Activated CD4-positive, alpha-beta T cell treated with anti-CD3 and anti-CD28 coated beads for 48 hours (primary cell): ENCODE measurements around the gene ALK.

ENCODE experiments used
- DNase-seq: peaks from one replicate; pipeline ENCODE4 v3.0.0-alpha.2; 2020

Gene ALK

DNA sequence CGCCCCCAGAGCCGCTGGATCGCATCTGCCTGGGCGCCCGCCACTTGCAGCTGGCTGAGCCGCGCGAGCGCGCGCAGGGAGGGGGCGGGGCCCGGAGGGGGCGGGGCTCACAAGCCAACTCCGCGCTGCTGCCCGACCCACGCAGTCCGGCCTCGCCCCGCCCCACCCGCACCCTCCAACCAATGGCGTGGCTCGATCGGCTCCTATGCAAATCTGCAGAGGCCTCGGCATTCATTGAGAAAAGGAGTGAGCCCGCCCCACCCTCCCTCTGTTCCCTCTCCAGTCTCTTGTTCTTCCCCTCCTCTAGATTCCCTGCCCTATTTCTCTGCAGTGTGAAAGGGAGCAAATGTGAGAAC, at the start of gene ALK:
ALK (minus strand) TSS at position 27 of the 356 bp plus-strand sequence. CDS start 927 bp downstream, outside the sequence.
- DNase-seq: peak; percentile 82

DNA sequence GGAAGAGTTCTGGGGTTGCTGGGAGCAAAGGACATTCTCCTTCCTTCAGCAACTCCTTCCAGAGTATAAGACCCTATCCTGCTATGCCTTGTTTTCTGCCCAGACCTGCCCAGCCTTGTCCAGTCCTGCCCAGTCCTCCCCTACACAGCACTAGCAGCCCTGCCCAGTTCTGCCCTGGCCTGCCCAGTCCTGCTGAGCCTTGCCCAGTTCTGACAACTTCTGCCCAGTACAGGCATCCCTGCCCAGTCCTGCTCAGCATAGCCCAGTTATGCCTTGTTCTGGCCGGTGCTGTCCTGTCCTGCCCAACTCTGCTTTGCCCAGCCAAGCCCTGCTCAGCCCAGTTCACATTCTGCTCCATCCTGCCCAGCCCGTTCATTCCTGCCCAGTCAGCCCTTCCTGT, 44.9 kb upstream of the ALK start:
- no peak for DNase-seq

DNA sequence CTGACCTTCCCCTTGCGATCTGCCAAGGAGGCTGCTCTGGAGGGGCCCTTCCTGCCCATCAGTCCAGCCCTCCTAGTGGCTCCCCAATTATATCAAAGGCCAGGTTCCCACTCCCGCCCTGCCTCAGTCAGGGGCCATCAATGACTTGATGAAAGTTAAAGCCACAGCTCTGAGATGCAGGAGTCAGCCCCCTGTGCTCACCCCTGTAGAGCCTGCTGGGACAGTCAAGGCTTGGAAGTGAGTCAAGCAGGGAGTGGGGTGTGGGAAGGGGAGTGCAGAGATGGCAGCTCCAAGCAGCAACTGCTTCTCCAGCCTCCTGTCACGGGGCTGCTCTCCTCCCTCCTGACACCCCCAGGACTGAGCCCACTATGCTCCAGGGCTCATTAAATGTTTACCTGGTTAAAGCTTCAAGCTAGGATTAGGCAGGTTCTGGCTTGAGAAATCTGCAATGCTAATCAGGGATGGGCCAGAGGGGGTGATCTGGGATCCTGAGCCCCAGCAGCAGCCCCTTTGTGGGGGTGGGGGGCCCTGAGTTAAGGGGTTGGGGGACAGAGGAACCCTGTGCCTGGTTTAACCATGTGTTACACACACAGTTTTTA, 42.7 kb upstream of the ALK start:
- DNase-seq: no peak

DNA sequence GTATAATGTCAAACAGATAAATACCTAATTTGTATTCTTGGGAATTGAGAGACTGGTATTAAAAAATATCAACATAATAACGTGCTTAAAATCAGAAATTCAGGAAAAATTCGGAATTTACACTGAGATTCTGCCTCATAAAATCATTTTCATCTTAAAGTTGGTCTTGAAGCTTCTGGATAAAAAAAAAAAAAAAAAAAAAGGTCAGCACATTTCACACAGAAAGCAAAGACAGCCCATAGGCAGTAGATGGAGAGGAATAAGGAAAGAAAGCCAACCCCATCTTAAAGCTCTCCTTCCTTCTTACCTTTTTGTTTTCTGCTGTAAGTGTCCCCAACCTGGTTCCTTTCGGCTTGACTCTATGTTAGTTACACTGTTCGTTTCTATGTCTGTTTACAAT, 41.5 kb upstream of the ALK start:
- DNase-seq: no peak

DNA sequence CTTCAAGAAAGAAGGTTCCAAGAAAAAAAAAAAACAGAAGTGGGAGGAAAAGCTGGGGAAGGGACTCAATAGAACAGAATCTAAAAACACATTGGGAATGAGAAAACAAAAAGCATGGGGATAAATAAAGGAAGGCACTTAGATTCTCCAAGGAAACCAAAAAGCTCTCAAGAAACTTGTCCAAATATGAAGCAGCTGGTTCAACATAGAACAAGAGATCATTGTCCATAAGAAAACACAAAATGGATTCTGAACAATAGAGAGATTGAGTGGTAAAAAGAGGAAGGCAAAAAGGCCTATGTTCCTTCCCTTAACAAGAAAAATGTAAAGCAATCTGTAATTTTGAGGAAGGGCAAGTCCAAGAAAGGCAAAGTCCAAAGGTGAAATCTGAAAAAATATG, 32.9 kb upstream of the ALK start:
- DNase-seq: no peak

DNA sequence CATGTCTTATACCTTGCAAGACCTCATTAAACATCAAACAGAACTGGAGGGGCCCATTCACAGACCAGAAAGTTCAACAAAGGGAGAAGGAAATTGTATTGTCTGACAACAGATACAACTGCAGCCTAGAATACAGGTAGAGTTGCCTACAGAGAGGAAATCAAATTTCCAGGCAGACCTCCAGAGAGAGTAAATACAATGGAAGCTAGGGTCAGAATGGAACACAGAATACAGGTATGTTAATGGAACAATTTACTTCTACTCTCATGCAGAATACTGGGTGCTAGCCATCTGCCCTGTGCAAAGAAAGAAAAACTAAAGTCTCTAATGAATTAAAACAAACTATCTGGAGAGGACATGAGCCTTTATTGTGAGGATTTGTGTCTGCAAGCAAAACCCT, 31.6 kb upstream of the ALK start:
- no peak for DNase-seq

DNA sequence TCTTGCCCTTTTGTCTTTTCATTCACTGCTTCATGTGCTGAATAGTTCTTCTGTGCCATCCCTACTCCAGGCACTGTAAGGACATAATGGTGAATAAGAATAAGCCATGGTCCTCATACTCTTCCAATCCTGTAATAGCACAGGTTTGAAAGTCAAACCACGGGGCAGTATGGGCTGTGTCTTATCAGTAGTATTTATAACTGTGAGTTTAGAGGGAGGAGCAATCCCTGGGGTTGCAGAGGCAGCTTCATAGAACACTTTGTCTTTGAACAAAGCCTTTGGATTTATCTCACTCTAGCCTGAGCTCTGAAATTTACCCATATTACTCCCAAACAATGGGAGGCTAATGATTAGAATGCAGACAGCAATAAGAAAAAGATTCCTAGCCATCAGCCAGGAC, 30.2 kb upstream of the ALK start:
- DNase-seq: no peak

DNA sequence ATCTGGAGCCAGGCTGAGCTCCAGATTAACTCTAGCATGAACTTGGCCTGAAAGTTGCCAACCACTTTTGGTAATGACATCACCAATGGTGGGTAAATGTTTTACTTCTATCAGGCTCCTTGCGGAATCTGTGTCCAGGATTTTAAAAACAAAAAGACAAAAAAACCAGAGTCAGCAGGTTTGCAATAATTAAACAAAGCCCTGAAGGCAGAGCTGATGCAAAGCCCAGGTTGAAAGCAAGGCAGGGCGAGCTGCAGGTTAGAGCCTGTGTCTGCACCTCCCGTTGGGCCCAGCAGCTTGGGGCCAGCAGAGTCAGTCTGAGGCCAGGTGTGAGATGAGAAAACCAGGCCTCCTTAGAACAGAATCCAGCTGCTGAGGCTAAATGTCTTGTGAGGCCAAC, 29.1 kb upstream of the ALK start:
- no peak for DNase-seq

DNA sequence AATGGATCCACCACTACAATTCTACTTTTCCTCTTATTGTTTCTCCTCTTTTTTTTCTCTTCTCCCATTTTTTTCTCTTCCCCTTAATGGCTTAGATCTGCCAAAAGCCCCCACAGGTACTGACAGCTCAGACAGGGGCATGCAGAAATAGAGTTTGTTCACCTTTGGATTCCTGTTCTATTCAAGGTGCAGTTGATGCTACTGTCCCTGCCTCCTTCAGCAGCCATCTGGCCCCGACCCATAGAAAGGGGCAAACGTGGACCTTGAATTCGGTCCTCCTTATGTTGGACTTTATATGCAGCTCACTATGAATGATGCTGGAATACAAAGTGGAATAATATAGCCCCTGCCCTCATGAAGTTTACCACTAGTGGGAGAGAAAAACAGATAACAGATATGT, 27.7 kb upstream of the ALK start:
- DNase-seq: no peak

DNA sequence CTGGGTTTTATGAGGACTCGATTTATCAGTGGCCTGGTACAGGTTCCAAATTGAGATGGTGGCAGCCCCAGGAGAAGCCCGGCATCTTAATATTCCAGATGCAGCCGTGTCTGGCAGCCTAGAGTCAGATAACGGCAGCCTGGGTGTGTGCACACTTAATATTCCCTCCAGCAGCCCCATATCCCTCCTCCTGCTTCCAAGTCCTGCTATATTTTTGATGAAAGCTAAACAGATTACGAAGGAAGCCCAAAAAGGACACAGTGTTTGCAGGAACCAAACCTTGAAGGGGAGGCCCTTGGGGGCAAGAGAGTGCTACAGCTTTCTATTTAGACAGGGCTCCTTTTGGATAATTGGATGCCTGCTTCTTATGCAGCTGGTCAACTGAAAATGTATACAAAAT, 25.1 kb upstream of the ALK start:
- DNase-seq: no peak

DNA sequence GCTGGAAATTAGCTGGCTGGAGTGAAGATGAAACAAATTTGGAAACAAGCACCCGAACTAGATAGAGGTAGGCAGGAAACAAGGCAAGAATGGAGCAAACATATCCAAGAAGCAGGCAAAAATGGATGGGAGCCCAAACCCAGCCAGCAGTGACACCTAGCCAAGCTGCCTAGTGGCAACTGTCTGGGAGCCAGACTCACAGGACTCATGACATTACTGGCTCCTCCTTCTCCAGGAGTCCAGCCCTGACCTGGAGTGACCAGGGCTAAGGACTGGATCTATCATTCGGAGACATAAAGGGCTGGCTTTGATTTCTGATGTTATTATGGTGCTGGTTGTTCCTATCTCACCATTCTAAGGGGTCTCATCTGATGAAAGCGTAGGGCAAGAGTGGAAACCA, 21.3 kb upstream of the ALK start:
- DNase-seq: no peak

DNA sequence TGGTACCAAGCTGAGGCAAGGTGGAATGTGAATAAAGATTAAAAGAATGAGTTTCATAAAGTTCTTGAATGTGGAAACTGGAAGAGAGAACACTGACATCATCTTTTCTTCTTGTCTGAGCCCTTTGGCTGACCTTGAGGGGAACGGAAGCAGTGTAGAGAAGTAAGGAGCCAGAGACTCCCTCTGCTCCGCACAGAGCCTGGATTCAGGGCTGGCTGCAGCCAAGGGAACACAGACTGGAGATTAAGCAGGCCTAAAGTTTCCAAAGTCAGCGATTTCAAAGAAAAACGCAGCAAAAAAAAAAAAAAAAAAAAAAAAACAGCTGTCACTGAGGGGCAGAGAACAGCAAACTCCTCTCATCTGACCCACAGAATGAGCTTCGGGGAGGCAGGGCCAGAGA, 19.3 kb upstream of the ALK start:
- DNase-seq: no peak

DNA sequence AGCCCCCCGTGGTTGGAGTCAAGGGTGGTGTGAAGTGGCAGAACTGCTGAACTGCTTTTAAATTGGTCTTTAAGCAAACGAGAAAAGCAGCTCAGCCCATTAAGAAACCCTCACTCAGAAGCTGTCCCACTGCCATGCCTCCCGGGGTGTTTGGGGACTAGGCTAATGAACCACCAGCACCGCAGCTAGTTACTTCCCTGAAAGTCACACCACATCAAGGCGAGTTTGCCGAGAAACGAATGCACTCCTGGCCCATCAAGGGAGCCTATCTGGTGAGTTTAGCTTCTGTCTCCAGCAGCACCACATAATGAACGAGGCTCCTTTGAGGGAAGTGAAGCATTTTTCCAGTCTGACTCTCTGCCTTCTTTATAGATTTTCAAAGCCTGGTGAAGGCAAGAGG, 14.6 kb upstream of the ALK start:
- DNase-seq: no peak

DNA sequence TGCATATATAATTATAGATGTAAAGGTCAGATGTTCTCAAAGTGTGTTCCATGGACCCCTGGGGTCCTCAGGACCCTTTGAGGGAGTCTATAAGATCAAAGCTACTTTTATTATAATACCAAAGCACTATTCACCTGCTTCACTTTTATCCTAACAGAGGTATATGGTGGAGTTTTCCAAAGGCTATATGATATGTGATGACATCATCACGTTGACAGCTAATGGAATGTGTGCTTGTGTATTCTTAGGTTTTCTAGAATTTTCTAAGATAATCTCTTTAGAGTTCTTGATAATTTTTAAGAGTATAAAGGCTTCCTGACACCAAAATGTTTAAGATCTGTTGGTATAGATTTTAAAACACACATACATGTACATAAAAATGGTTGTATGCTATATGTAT, 10.4 kb upstream of the ALK start:
- no peak for DNase-seq

DNA sequence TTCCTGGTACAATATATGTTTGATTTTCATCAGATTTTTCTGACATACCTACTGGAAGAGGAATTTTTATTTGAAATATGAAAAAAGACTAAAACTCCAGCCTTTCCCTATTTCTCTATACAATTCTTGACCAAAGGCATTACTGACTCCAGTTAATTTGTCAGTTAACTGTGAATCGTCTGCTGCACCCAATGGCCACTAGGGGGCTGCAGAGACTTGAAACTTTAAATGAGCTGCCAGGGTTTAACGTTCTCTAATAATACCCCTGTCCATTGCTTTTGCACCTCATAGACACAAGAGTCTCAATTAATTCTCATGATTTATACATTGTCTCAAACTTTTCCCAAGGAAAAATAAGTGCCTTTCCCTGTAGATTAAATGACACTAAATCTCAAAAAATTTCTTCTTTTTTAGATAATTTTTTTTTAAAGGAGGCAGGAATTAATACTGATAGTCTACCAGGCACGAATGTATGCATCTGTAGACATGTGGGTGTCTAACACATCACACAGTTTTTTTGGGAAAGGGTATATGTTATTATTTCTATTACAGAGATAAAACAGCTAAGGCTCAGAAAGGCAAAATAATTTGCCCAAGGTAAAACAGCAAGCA, 1.8 kb upstream of the ALK start:
- peak; percentile 62 for DNase-seq

DNA sequence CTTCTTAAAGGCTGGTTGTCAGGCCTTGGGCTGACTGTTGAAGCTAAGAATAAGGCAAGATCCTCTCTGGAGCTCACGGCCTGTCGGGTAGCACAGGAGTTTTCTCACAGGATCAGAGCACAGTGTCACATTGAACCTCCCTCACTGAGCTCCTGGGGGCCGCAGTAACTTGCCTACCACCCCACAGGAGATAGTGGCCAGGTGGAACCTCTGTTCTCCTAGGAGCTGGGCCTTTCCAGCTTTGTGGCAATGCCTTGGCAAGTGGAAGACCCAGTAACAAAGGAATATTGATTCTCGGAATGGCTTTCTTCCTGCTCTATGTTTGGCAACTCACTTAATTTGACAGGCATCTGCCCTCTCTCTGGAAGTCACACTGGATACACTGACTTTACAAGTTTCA, 1.2 kb upstream of the ALK start:
- no peak for DNase-seq

DNA sequence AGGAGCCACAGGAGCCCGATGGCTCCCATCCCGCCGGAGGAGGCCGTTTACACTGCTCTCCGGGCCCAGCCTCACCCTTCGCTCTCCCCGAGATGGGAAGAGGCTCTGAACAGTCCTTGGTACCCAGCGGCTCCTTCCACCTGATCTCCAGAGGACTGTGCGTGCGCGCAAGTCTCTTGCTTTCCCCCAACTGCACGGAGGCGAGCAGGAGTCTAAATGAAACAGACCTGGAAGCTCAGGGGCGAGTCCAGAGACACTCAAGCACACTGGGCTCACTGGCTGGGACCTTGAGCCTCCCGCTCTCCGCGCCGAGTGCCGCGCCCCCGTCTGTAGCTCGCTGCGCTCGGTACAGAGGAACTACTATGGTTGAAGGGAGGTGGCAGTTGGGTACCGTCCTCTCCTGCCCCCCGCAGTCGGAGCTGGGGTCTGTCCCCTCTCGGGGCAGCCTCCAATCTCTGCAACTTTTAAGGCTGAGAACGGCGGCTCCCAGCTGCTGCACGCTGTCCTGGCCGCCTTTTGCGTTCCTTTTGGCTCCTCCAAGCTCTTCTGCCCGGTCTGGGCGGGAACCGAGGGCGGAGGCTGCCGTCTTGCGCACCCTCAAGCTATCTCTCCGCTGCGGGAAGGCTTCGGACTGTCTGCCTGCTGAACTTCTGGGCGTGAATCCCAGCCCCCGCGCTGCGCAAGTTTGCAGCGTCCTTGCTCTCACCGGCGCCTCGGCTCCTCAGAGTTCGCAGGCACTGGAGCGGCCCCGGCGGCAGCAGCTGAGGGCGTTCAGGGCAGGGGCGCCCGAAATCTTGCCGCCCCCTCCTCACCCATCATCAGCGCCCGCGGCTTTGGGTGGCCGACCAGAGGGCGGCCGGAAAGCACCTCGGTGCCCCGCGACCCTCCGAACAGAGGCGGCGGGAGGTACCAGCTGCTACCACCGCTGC, 491 bp downstream of the ALK start:
- peak; percentile 33 for DNase-seq

DNA sequence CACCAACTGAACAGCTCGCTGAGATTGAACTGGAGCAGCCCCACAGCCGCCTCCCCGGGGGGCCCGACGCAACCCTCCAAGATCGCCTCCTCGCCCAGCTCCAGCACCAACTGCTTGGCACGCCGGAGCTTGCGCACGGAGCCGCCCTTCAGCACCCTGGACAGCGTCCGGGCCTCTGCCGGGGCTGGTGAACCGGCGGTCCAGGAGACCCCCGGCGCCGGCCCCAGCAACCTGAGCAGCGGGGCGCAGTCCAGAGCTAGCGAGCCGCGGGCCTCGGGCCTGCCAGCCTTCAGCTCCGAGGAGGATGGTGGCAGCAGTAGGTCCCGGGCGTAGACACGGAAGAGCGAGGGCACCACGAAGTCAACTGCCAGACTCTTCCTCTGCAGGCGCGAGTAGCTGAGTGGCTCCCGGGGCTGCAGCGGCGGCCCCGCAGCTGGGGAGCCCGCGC, 1.2 kb downstream of the ALK start:
- DNase-seq: peak; percentile 70

DNA sequence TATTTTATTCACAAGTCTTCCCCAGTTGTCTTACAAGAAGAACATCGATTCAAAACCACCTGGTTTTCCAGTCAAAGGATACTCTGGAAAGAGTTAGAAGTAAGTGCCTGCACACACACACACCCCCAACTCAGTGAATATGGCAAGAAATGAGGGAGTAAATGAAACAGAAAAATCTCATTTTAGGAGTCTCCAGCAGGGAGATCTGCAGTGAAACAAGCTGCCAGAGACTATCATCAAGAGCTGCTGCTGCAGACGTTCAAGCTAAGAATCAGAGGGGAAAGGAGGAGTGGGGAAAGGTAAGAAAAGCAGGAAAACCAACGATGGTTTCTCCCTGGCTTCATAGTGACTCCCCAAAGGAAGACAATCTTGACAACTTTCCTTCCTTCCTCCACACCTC, 2.4 kb downstream of the ALK start:
- no peak for DNase-seq

DNA sequence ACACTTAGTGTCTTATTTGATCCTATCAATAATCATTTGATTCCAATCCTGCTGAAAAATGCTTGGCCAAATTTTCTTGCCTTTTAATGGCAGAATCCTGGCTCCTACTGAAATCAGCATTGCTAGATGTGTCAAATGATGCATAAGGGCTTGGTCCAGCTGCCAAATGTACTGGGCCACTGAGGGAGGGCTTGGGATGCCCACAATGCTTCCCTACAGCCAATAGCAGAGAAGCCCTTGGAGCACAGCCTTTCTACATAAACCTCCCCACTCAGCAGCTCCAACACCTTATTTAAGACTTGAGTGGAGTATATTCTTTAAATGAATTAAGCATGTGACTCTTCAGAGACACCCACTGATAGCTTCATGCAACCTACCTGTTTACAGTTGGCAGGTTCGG, 3.6 kb downstream of the ALK start:
- no peak for DNase-seq

DNA sequence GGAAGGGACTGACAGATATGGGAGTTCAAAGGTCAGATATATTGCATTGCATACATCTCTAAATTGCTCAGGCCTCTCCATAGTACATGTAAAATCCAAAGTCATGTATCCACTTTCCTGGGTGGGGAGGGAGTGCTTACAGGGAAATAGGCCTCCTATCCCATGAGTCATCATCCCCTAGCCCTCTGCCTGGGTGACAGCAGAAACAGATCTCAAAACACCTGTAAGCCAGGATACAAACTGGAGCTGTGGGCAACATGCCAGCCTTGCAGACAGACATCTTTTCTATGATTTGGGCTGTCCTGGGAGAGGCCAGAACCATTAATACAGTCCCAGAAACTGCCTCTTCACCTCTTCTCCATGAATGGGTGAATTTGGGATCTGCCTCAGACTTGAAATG, 4.8 kb downstream of the ALK start:
- no peak for DNase-seq

DNA sequence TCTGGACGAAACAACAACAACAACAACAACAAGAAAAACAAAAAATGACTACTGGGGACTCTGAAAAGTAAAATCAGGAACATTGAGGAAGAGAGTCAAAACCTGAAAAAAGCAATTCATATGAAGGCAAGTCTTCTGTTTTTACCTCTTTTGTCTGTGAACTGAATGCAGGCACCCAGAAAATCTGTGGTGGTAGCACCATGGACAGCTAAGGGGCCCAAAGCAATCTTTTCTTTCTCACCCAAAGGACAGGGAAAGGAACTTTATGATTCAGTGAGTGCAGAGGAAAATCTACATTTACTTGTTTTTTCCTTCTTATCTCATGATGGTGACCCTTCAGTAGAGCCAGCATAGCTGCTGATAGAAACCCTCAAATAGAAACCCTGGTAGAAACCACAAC, 10.4 kb downstream of the ALK start:
- no peak for DNase-seq

DNA sequence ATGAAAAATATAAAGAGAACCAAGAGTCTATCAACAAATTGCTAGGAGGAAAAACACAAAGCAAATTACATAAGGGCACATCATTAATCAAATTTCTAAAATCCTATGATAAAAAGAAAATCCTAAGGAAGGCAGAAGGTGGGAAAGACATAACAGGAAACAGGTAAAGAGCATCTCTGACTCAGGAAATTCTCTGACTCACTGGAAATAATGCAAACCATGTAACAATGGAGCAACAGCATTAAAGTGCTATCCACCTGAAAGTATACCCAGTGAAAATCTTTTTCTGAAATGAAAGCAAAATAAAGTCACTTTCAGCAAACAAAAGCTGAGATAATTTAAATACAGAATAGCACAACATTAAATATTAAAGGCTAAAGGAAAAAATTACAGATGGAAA, 10.9 kb downstream of the ALK start:
- no peak for DNase-seq

DNA sequence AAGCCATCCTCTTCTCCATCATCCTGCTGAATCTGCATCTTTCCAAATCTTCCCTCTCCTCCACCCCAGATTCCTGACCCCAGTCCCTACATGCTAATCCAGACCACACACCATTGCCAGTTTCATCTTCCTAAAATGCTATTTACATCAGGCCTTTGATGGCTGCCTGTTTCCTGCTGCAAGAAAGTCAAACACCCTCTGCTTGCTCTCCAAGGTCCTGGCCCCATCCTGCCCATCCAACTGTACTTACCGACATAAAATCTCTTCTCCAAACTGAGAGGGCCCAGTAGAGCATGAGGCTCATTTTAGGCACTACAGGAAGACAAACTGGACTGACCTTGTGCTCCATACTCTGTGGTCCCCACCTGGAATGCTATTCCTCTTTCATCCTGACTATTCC, 19.0 kb downstream of the ALK start:
- no peak for DNase-seq
